Endodermal cell (in vitro differentiated cells): ENCODE data around the gene CHMP1A. TPM values are rescaled to one million over a fixed set of nuclear protein-coding genes. Genes with fewer than 3 reads are reported as not detected.

Experiments
- DNase-seq: peaks from one replicate; pipeline ENCODE4 v3.0.0-alpha.2; 2017
- H3K27ac ChIP-seq: 2 replicates; pipeline ENCODE4 v1.5.1; 2013; ENCODE audit warnings: mild to moderate bottlenecking, low read depth, low read length, moderate library complexity
- H3K27me3 ChIP-seq: 2 replicates; pipeline ENCODE4 v1.6.1; 2013; ENCODE audit warnings: mild to moderate bottlenecking, low read length, moderate library complexity; ENCODE audit not compliant: insufficient read depth, control insufficient read depth, poor library complexity, severe bottlenecking
- H3K36me3 ChIP-seq: 2 replicates; pipeline ENCODE4 v1.7.0; 2013; ENCODE audit warnings: mild to moderate bottlenecking, low read length, moderate library complexity; ENCODE audit not compliant: control insufficient read depth, insufficient read depth
- H3K4me1 ChIP-seq: one replicate; pipeline ENCODE4 v1.7.0; 2013; ENCODE audit warnings: low read length; ENCODE audit not compliant: control insufficient read depth, insufficient read depth
- H3K4me3 ChIP-seq: 2 replicates; pipeline ENCODE4 v1.5.1; 2013; ENCODE audit warnings: mild to moderate bottlenecking, low read length, moderate library complexity
- H3K9ac ChIP-seq: 2 replicates; pipeline ENCODE4 v1.6.1; 2013; ENCODE audit warnings: mild to moderate bottlenecking, low read length, moderate library complexity; ENCODE audit not compliant: poor library complexity, severe bottlenecking; ENCODE audit errors: extremely low read depth
- H3K9me3 ChIP-seq: 2 replicates; pipeline ENCODE4 v1.6.1; 2013; ENCODE audit warnings: mild to moderate bottlenecking, low read length, moderate library complexity; ENCODE audit not compliant: control insufficient read depth
- H3K27ac Mint-ChIP-seq: 2 replicates; pipeline ENCODE4 v1.8.0; 2020; ENCODE audit warnings: mixed read lengths
- H3K27me3 Mint-ChIP-seq: 2 replicates; pipeline ENCODE4 v1.8.0; 2021; ENCODE audit warnings: mild to moderate bottlenecking, mixed read lengths; ENCODE audit not compliant: insufficient read depth
- H3K36me3 Mint-ChIP-seq: 2 replicates; pipeline ENCODE4 v1.8.0; 2020; ENCODE audit warnings: low read depth, mixed read lengths
- H3K4me1 Mint-ChIP-seq: 2 replicates; pipeline ENCODE4 v1.8.0; 2020; ENCODE audit warnings: mixed read lengths
- H3K4me3 Mint-ChIP-seq: 2 replicates; pipeline ENCODE4 v1.8.0; 2020; ENCODE audit warnings: mild to moderate bottlenecking, moderate library complexity, mixed read lengths
- H3K9me3 Mint-ChIP-seq: 2 replicates; pipeline ENCODE4 v1.8.0; 2020; ENCODE audit warnings: mild to moderate bottlenecking, mixed read lengths
- WGBS, 2 experiments: methylation state at CpG; one replicate each; pipeline versions ENCODE4 v1.1.5 to v1.1.7; 2013; ENCODE audit warnings: missing lambda C conversion rate in 2 of 2, mixed read lengths in 1 of 2; ENCODE audit not compliant: insufficient coverage in 1 of 2, insufficient read length in 1 of 2; 5-methylcytosine and 5-hydroxymethylcytosine counted together
- total RNA-seq, 2 donors: library from RNA; stranded (reverse); fragmentation: NEBNext Ultra II Directional in 1 of 2; extraction: Animal tissue kit (Norgen Biotek cat#: 25700) in 1 of 2; gene quantifications; 2 replicates in 1 of 2; 3 replicates in 1 of 2; pipeline ENCODE4 v1.2.1, GENCODE V29; 2021
- TF ChIP-seq, protein P1 (sequence below): fragments of 200-600 bp; sonication (generic); conservative IDR thresholded peaks from 2 replicates; pipeline ENCODE4 v1.5.0; 2021; ENCODE audit warnings: antibody characterized with exemption, mild to moderate bottlenecking

The CHMP1A gene
- total RNA-seq, 2 donors from 2014 or later: 104 to 106 TPM

GRCh38 chr16:89612415-89613166 is 44.9 kb downstream of the CHMP1A start:
- H3K36me3 ChIP-seq: no peaks in the 10 kb centered on the region
- 94 to 96% methylated on average over 19 to 20 of the region's 20 CpGs for WGBS, 2 experiments
- Mint-ChIP-seq H3K4me3 (no peak overlapping the region), H3K36me3 (no peaks in the 10 kb centered on the region), H3K9me3 (peaks cover 2% of the 10 kb centered on the region), H3K27me3 (no peaks in the 10 kb centered on the region), H3K4me1 (peaks cover 18% of the 10 kb centered on the region), H3K27ac (no peak overlapping the region)
- no peak overlapping the region for H3K27ac ChIP-seq
- no peak for DNase-seq
- H3K4me1 ChIP-seq: peaks cover 14% of the 10 kb centered on the region
- TF ChIP-seq, protein P1, sequence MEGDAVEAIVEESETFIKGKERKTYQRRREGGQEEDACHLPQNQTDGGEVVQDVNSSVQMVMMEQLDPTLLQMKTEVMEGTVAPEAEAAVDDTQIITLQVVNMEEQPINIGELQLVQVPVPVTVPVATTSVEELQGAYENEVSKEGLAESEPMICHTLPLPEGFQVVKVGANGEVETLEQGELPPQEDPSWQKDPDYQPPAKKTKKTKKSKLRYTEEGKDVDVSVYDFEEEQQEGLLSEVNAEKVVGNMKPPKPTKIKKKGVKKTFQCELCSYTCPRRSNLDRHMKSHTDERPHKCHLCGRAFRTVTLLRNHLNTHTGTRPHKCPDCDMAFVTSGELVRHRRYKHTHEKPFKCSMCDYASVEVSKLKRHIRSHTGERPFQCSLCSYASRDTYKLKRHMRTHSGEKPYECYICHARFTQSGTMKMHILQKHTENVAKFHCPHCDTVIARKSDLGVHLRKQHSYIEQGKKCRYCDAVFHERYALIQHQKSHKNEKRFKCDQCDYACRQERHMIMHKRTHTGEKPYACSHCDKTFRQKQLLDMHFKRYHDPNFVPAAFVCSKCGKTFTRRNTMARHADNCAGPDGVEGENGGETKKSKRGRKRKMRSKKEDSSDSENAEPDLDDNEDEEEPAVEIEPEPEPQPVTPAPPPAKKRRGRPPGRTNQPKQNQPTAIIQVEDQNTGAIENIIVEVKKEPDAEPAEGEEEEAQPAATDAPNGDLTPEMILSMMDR: no peak
- H3K4me3 ChIP-seq: no peak overlapping the region
- H3K9me3 ChIP-seq: no peaks in the 10 kb centered on the region
- no peak overlapping the region for H3K9ac ChIP-seq
- no peaks in the 10 kb centered on the region for H3K27me3 ChIP-seq

GRCh38 chr16:89610108-89610453 is 47.4 kb downstream of the CHMP1A start:
- DNase-seq: no peak
- TF ChIP-seq, protein P1: no peak
- H3K9me3 ChIP-seq: no peaks in the 10 kb centered on the region
- H3K27me3 ChIP-seq: no peaks in the 10 kb centered on the region
- H3K9me3 Mint-ChIP-seq: no peaks in the 10 kb centered on the region
- no peak overlapping the region for H3K4me3 ChIP-seq
- no peaks in the 10 kb centered on the region for H3K36me3 Mint-ChIP-seq
- H3K9ac ChIP-seq: no peak overlapping the region
- H3K4me1 Mint-ChIP-seq: peaks cover 18% of the 10 kb centered on the region
- no peak overlapping the region for H3K4me3 Mint-ChIP-seq
- H3K4me1 ChIP-seq: peaks cover 14% of the 10 kb centered on the region
- H3K27ac Mint-ChIP-seq: no peak overlapping the region
- H3K27me3 Mint-ChIP-seq: no peaks in the 10 kb centered on the region
- no peak overlapping the region for H3K27ac ChIP-seq
- WGBS, 2 experiments: 91 to 100% methylated on average over 1 of the region's 1 CpG
- H3K36me3 ChIP-seq: no peaks in the 10 kb centered on the region

DNA sequence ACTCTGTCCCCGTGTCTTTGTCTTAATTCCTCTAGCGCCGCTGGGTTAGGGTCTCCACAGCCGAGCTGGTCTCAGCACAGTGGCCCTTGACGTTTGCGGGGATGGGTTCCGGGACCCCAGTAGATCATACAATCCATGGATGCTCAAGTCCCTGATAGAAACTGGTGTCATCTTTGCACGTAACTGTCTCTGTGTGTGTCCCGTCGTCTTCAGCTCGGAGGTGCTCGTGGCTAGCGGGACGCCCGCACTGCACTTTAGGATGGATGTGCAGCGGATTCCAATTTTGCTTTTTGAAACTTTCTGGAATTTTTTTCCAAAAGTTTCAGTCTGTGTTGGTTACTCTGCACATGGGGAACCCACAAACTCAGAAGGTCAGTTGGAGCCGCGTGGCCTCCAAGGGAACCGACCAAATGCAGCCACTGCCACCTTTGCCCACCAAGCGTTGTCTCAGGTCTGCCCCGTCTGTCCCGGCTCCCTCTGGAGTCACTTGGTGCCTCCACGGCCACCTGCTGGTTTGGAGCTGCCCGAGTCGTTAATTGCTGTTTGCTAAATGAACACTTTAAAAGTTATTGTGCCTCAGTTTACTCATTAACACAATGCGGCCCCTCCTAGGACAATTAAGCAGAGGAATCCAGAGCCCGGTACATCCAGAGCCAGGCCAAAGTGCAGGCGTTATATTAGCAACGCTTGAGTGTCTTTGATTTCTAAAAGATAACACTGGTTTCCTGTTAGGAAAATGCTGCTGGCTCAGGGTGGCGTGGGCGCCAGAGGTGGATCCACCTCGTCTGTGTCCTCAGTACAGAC is 49.4 kb downstream of the CHMP1A start:
- H3K27ac ChIP-seq: no peak overlapping the region
- no peaks in the 10 kb centered on the region for H3K27me3 ChIP-seq
- TF ChIP-seq, protein P1: no peak
- no peaks in the 10 kb centered on the region for H3K36me3 ChIP-seq
- H3K4me3 Mint-ChIP-seq: no peak overlapping the region
- H3K27me3 Mint-ChIP-seq: no peaks in the 10 kb centered on the region
- H3K4me3 ChIP-seq: no peak overlapping the region
- no peak overlapping the region for H3K27ac Mint-ChIP-seq
- DNase-seq: no peak
- peaks cover 9% of the 10 kb centered on the region for H3K4me1 ChIP-seq
- H3K9me3 Mint-ChIP-seq: no peaks in the 10 kb centered on the region
- 92 to 94% methylated on average over 29 to 32 of the region's 32 CpGs for WGBS, 2 experiments
- H3K4me1 Mint-ChIP-seq: peaks cover 18% of the 10 kb centered on the region
- H3K9ac ChIP-seq: no peak overlapping the region
- no peaks in the 10 kb centered on the region for H3K36me3 Mint-ChIP-seq
- H3K9me3 ChIP-seq: no peaks in the 10 kb centered on the region
